NCI-H510A (cell line): ENCODE measurements around the gene ADGRA1.
"Not testable (repeated sequence)": the region's sequence is repeated elsewhere in the genome, so short reads cannot be mapped to it uniquely, and the experiment has no call there.

Experiments
- DNase-seq: peaks from one replicate; lab custom pipeline; 2025; lab: John Stamatoyannopoulos, UW

The ADGRA1 gene

DNA sequence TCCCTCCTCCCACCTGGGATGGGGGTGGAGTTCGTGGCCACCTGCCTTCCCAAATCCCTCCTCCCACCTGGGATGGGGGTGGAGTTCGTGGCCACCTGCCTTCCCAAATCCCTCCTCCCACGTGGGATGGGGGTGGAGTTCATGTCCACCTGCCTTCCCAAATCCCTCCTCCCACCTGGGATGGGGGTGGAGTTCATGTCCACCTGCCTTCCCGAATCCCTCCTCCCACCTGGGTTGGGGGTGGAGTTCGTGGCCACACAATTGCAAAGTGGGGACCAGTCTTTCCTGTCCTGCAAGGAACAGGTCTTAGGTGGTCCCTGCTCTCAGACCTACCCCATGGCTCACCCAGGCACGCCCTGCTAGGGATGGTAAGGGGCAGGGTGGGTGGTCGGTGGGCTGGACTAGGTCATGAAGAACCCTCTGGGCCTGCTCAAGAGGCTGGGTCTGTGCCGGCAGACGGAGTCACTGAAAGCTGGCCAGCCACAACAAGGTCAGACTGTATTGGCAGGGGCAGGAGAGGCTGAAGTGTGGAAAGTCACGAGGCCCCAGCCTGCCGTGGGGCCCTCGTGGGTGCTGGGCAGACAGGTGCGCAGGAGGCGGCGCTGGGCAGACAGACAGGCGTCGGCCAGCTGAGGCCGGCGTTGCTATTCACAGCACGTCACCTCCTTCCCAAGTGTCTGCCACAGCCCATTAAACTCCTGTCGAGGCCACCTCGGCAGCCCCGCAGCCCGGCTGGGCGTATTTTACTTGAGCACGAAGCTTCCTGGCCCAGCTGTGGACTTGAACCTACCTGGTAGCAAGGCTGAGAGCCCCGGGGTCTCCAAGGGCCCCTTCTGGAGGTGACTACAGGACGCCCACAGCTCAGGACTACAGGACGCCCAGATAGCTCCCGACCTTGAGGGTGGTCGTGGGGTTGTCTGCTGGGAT lies 76.4 kb downstream of the ADGRA1 start:
- no peak for DNase-seq

DNA sequence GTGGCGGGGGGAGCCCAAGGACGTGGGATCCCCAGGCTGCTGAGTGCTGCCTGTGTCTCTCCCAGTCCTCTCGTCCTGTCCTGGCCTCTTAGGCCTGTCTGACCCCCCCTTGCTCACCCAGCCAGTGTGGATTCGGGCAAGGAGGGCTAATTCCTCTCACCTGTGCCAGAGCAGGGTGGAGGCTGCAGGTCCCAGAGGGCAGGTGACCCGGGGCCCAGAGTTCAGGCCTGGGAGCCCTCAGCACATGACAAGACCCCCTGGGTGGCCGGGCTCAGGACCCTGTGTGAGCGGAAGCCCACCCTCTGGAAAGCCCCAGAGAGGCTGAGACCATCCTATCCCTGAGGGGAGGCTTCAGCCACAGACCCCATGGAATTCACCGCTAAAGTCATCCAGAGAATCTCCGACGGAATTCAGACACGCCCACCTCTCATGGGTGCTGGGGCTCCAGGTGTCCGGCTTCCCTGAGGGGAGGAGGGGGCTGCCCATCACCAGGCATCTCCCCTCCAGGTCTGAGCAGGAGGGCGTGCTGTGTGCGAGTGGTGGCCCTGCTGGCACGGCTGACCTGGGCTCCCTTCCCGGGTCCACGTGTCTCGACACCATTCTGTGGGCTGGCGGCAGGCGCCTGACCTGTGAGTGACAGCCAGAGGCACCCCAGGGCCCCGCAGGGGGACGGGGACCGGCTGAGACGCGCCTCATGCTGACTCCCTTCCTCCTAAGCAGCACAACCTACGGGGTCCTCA lies 77.3 kb downstream of the ADGRA1 start:
- DNase-seq, result no peak

DNA sequence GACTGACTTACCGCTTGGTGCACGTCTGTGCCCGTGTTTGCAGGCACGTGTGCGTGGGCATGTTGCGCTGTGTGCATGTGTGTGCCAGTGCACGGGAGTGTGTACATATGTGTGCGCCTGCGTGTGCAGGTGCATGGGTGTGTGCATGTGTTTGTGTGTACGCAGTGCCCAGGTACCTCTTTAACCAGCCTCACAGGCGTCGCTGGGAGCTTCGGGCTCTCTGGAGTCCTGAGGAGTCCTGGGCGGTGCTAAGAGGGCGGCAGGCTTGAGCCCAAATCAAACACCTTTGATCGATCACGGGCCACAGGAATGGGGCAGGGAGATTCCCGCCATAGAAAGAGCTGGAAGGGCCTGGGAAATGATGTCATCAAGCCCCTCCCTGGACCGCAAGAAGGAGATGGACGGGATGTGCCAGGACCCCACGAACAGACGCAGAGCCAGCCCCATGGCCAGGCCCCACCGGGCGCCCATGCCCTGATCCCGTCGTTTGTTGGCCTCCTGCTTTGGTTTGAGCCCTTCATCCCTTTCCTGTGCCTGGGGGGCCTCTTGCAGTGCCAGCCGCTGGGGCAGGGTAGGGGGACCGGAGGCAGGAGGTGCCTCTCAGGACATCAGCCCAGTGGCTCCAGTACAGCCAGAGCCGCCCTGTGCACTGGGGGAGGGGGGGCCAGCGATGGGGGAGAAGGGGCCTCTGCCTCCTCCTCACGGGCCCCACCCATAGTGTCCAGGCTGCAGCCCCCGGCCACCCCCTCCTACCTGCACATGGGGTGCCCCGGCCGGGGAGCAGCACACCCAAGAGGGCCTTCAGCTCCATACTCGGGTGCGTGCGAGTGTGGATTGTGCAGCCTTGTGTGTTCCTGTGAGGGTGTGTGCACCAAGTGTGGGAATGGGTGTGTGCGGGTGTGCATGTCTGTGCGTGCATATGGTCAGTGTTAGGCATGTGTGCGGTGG lies 78.1 kb downstream of the ADGRA1 start:
- no peak for DNase-seq

DNA sequence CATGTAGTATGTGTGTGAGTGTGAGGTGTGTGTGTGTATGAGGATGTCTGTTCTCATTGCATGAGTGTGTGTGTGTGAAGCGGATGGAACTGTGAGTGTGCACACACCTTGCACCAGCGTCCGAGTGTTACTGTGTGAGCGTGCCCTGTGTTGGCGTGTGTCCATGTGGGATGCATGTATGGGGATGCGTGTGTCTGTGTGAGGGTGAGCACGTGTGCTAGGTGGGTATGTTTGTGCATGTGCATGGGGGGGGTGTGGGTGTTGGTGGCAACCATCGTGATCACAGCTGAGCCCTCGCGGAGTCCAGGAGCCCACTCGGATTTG lies 78.7 kb downstream of the ADGRA1 start:
- DNase-seq, result no peak

DNA sequence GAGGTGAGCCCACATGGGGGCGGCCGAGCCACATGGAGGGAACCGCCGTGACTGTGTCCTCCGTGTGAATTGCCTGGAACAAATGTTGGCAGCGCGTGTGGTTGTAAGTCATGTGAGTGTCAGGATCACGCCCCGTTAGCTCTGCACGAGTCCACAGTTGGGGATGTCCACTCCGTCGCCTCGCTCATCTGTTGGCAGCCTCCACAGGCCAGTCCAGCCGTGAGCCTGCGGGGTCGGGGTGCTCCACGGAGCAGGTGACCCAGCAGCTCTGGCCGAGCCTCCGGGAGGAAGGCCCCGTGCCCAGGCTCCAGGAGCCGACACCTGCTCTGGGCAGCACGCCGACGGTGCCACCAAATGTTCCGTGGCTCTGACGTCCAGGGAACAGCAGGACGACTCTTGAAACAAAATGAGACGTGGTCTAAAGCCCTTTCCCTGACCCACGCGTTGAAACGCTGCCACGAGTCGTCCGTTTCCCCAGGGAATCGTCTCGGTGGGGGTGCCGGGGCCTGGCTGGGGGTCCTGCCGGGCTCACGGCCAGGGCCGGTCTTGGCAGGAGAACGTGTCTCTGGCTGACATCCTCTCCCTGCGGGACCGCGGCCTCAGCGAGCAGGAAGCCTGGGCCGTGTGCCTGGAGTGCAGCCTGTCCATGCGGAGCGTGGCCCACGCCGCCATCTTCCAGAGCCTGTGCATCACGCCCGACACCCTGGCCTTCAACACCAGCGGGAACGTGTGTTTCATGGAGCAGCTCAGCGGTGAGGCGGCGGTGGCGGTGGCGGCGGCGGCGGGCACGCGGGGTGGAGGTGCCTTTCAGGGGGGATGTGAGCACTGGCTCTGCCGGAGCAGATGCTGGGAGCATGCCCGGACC lies 79.3 kb downstream of the ADGRA1 start:
- DNase-seq, result no peak

GRCh38 chr10:133167693-133168616 lies 80.2 kb downstream of the ADGRA1 start:
- DNase-seq, result no peak

DNA sequence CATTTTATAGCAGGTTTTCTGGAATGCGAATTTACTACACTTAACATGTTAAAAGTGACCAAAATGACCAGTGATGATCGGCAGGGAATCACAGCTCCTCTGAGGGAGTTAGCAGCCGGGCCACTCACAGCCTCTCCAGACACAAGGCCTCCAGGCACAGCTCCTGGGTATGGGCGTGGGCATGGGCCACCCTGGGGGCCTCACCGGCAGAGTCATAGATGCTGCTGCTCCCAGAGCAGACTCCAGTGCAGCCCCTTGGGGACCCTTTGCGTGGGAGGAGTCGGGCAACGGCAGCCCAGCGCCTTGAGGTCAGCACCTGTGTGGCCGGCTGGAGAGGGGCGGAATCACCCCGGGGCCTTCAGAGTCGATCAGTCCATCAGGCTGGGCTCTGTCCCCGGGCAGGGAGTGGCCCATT lies 80.9 kb downstream of the ADGRA1 start:
- DNase-seq, result no peak

- no peak for DNase-seq
Measured at GRCh38 chr10:133169173-133169947, 81.6 kb downstream of the ADGRA1 start.

- DNase-seq, result no peak
Measured at GRCh38 chr10:133170092-133170491, 82.4 kb downstream of the ADGRA1 start.

DNA sequence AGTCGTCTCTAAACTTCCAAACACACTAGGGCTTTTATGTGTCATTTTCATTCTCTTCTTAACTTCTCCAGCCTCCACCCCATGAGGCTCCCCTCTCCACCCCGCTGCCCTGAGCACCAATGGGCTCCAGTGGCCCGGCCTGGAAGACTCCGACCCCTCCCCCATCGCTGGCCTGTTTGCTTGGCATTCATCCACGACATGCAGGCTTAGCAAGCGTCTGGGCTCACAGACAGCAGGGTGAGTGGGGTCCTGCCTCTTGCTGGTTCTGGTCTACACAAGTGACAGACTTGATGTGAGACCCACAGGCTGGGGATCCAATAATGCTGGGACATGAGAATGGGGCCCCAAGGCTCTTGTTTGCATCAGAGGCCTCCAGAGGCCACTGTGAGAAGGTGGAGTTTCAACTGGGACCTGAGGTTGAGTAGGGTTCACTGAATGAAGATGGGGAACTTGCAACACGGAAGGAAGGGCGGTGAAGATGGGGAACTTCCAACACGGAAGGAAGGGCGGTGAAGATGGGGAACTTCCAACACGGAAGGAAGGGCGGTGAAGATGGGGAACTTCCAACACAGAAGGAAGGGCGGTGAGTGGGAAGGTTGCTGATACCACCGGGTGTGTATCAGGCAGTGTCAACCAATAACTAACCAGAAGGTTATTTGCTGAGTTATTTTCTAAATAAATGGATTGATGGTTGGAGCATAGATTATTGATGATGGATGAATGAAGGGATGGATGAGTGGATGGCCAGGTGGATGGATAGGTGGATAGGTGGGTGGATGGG lies 86.3 kb downstream of the ADGRA1 start:
- DNase-seq, result no peak

- DNase-seq, result no peak
Measured at GRCh38 chr10:133174689-133175263, 87.1 kb downstream of the ADGRA1 start.

DNA sequence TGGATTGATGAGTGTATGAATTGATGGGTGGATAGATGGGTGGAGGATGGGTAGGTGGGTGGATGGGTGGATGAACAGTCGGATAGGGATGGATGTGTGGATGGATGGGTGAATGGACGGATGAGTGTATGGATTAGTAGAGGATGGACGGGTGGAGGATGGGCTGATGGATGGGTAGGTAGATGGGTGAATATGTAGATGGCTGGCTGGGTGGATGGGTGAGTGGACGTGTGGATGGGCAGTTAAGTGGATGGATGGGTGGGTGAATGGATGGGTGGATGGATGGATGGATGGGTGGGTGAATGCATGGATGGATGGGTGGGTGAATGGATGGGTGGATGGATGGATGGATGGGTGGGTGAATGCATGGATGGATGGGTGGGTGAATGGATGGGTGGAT lies 87.9 kb downstream of the ADGRA1 start:
- DNase-seq, result not testable (repeated sequence)

DNA sequence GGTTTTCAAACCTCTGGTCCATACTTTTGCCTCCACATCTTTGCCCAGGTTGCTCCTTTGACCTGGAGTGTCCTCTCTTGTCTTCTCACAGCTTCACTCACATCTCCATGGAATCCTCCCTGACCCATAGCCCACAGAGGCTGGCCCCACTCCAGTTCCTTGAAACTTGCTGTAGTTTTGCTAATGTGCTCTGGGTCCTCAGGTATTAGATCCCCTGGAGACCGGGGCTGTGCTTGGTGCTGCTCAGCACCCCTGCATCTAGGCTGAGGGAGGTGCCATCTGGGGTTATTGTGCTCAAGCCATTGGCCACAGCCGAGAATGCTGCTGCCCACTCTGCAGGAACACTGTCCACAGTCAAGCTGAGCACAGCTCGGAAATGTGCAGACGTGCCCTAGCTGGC lies 88.8 kb downstream of the ADGRA1 start:
- no peak for DNase-seq

GRCh38 chr10:133177380-133178157 lies 89.8 kb downstream of the ADGRA1 start:
- DNase-seq, result no peak

DNA sequence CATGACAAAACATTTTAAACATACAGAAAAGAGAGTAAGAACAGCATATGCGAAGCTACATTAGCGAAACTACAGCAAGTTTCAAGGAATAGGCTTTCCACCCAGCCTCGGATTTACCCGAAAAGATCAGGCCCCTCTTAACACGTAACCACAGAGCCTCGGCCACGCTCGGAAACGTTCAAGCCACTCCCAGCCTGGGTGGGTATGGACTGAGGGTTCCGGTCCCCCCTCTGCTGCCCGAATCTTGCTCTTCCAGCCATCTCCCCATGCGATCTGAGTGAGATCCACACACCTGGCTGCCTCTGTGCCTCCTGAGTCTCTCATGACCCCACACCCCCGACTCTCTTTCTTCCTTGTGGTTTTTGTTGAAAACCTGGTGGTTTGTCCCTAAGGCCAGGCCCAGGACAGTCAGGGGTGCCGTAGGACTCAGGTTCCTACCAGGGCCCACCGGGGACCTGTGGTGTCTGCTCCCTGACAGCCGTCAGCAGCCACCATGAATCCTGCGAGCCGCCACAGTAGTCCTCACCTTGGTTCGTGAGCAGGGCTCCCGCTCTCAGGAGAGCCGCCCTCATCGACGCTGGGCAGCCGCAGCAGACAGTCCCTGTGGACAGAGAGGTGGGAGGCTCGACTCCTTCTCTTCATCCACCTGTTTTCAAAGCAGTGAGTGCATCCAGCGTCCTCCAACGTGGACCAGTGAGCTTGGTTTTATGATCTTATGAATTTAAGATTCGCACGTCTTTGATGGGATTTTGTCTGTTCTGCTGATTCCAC lies 90.8 kb downstream of the ADGRA1 start:
- no peak for DNase-seq

GRCh38 chr10:133179128-133179520 lies 91.4 kb downstream of the ADGRA1 start:
- no peak for DNase-seq

- DNase-seq, result no peak
Measured at GRCh38 chr10:133179651-133180050, 91.9 kb downstream of the ADGRA1 start.
